ENCODE results near the gene INPP5A.

INPP5A gene

DNA sequence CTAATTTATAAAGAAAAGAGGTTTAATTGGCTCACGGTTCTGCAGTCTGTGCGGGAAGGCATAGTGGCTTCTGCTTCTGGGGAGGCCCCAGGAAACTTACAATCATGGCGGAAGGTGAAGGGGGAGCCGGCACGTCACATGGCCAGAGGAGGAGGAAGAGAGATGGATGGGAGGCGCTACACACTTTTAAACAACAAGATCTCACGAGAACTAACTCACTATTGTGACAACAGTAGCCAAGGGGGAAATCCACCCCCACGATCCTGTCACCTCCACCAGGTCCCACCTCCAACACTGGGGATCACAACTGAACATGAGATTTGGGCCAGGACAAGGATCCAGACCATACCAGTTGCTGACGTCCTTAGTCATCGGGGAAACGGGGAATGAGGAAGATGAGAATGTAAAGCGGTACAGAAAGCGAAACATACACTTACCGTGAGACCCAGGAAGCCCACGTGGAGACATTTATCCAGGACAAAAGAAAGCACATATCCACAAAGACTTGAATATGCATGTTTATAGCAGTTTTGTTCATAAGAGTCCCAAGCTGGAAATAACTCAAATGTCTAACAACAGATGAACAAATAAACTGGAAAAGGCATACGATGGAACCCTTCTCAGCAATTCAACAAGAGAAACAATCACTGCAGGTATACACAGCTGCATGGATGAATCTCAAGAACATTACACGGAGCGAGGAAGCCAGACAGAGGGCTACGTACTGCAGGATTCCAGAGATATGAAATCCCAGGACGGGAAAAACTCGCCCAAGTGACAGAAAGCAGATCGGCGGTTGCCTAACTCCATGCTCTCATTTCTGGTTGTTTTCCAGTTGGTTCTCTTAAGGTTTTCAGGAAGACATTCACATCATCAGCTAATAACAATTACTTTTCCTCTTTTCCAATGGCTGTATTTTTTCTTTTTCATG, 26.2 kb upstream of the INPP5A start:
- Histone ChIP-seq H3K36me3 (no peaks in the 10 kb centered on the region), H3K9me3 (ENCODE audit: severe bottlenecking) (peaks cover 2% of the 10 kb centered on the region), H3K27ac (no peak overlapping the region), H3K27me3 (ENCODE audit: insufficient read depth, low read depth, severe bottlenecking) (no peaks in the 10 kb centered on the region), H3K4me3 (ENCODE audit: low read depth, low read length) (no peak overlapping the region)
- no peak for TF ChIP-seq CTCF (IDR thresholded peaks at IDR 0.05; ENCODE audit: low read depth, low read length)
- DNase-seq: no peak

DNA sequence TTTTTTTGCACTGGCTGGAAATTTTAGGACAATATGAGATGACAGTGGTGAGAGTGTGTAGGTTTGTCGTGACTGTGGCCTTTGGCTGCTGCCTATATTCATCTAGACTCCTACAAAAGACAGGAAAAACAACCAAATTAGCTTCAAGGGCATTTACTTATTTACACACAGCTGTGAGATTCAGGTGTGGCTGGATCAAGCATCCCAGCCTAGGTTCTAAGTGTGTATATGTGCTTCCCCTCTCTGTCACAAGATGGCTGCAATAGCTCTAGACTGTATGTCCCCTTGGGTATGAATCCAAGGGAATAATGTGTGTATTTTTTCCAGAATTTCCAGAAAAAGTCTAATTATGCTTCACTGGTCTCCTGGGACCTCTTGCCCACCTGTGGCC, 25.5 kb upstream of the INPP5A start:
- Histone ChIP-seq H3K4me3 (ENCODE audit: low read depth, low read length) (no peak overlapping the region), H3K27me3 (ENCODE audit: insufficient read depth, low read depth, severe bottlenecking) (no peaks in the 10 kb centered on the region), H3K36me3 (no peaks in the 10 kb centered on the region), H3K9me3 (ENCODE audit: severe bottlenecking) (peaks cover 2% of the 10 kb centered on the region), H3K27ac (no peak overlapping the region)
- no peak for TF ChIP-seq CTCF (IDR thresholded peaks at IDR 0.05; ENCODE audit: low read depth, low read length)
- DNase-seq: no peak

- no peak for TF ChIP-seq CTCF (IDR thresholded peaks at IDR 0.05; ENCODE audit: low read depth, low read length)
- H3K4me3 ChIP-seq (ENCODE audit: low read depth, low read length): no peak overlapping the region
These were observed 24.8 kb upstream of the INPP5A start for GRCh38 chr10:132512693-132513345.

DNA sequence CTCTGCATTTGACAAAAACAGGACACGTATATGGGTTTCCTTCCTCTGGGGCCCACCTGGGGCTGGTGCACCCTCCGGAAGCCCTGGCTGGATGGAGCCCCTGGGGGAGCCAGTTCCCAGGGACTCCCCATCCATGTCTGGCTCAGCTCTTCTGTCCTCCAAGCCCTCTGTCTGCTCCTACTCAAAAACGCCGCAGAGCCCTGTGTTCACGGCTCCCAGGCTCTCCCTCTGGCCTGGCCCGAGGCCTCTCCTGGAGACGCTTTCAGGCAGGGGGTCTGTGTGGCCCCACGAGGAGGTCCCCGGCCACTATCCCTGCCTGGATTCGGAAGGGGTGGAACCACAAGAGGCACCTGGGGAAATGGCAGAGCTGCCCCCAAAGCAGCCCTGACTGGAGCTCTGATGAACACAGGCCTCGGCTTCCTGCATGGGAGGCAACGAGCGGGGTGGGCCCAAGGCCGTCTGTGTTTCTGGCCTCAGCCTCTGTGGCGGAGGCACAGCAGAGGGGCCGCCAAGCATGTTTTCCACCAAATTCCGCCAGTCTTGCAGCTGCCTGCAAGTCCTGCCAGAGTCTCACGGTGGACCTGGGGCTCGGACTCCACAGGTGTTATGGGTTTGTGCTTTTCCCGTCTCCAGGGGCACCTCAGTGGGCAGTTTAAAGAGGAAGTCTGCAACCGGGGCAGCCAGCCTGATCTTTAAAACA, 22.6 kb upstream of the INPP5A start:
- H3K27ac ChIP-seq: no peak overlapping the region
- no peak overlapping the region for H3K4me3 ChIP-seq (ENCODE audit: low read depth, low read length)
- H3K27me3 ChIP-seq (ENCODE audit: insufficient read depth, low read depth, severe bottlenecking): no peaks in the 10 kb centered on the region
- no peak for DNase-seq
- H3K9me3 ChIP-seq (ENCODE audit: severe bottlenecking): peaks cover 2% of the 10 kb centered on the region
- no peaks in the 10 kb centered on the region for H3K36me3 ChIP-seq
- TF ChIP-seq CTCF (IDR thresholded peaks at IDR 0.05; ENCODE audit: low read depth, low read length): no peak

More at GRCh38 chr10:132512693-132513345, 24.8 kb upstream of the INPP5A start:
- Histone ChIP-seq H3K36me3 (no peaks in the 10 kb centered on the region), H3K27ac (no peak overlapping the region), H3K9me3 (ENCODE audit: severe bottlenecking) (peaks cover 2% of the 10 kb centered on the region), H3K27me3 (ENCODE audit: insufficient read depth, low read depth, severe bottlenecking) (no peaks in the 10 kb centered on the region)
- no peak for DNase-seq

DNA sequence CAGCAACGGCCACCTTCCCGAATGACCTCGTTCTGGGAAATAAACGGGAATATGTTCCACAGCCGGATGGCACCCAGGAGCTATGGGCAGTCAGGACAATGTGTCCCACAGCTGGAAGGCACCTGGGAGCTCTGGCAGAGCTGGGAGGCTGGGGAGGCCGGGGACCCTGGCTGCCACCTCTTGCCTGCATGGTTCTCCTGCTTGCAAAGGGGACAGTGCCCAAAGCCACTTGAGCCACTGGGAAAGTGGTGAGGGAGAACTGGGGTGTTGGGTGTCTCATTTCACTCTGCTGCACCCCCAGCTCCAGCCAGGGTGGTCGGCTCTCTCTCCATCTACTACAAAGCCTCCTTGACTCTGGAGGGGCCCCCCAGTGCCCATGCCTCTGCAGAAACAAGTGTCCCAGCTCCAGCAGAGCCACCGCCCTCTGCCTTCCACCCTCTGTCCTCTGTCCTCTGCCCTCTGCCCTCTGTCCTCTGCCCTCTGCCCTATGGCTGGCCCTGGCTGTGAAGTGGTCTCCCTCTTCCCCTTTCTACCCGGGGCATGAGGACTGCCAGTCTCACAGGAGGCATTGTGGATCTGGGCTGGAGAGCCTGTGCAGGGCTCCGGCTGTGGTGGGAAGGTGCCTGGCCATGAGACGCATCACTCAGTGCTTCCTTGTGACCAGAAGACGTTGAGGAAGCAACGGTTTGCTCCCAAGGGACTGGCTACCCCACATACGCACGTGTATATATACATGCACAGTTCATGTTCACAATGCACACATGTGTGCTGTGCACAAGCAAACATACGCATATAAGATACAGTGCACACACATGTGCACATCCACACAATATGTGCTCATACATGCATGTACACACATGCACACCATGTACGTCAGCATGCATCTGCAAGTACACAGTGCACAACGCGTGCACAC, 21.5 kb upstream of the INPP5A start:
- Histone ChIP-seq H3K9me3 (ENCODE audit: severe bottlenecking) (peaks cover 2% of the 10 kb centered on the region), H3K4me3 (ENCODE audit: low read depth, low read length) (no peak overlapping the region), H3K36me3 (no peaks in the 10 kb centered on the region), H3K27me3 (ENCODE audit: insufficient read depth, low read depth, severe bottlenecking) (no peaks in the 10 kb centered on the region), H3K27ac (no peak overlapping the region)
- no peak for TF ChIP-seq CTCF (IDR thresholded peaks at IDR 0.05; ENCODE audit: low read depth, low read length)
- DNase-seq: no peak

All from WERI-Rb-1 (cell line).